CD4-positive, alpha-beta T cell (primary cell): ENCODE data around the gene SFXN3. TPM values are rescaled to one million over a fixed set of nuclear protein-coding genes. Genes with fewer than 3 reads are reported as not detected.

Source experiments
- ATAC-seq: fragments of 200-7000 bp; cut with Tn5 transposase; one replicate; pipeline ENCODE4 v1.10.0; 2022; ENCODE audit warnings: mild to moderate bottlenecking; ENCODE audit not compliant: poor library complexity
- CTCF ChIA-PET: fragments of 350-600 bp; sonication (Branson Sonifier 250); formaldehyde crosslinking; loops from one replicate; lab custom pipeline; 2021; ENCODE audit warnings: antibody characterized with exemption, inconsistent platforms; lab: Charles Lee
- POLR2A ChIA-PET: fragments of 350-600 bp; sonication (Branson Sonifier 250); formaldehyde crosslinking; loops from one replicate; lab custom pipeline; 2021; ENCODE audit warnings: antibody characterized with exemption, inconsistent platforms; lab: Charles Lee
- DNase-seq, 14 experiments: peaks; one replicate each; pipeline ENCODE4 v3.0.0-alpha.2; 2013 to 2020; ENCODE audit warnings: mixed read lengths in 2 of 14
- H3K27ac ChIP-seq, 2 donors: one replicate each; pipeline versions ENCODE4 v1.5.1 to v1.7.0; 2013; ENCODE audit warnings: low read length in 2 of 2, low read depth in 1 of 2, mild to moderate bottlenecking in 1 of 2
- H3K27me3 ChIP-seq, 2 experiments: 1 replicate in 1 of 2; 2 replicates in 1 of 2; pipeline versions ENCODE4 v1.6.1 to v1.7.0; 2013; ENCODE audit warnings: low read length in 2 of 2, control low read depth in 1 of 2, mild to moderate bottlenecking in 1 of 2, moderate library complexity in 1 of 2; ENCODE audit not compliant: insufficient read depth in 2 of 2, control insufficient read depth in 1 of 2
- H3K36me3 ChIP-seq: one replicate; pipeline ENCODE4 v1.6.1; 2013; ENCODE audit warnings: low read length, control low read depth; ENCODE audit not compliant: insufficient read depth
- H3K4me1 ChIP-seq: one replicate; pipeline ENCODE4 v1.6.1; 2013; ENCODE audit warnings: low read length, control low read depth; ENCODE audit not compliant: insufficient read depth
- H3K4me3 ChIP-seq: one replicate; pipeline ENCODE4 v1.5.1; 2013; ENCODE audit warnings: mild to moderate bottlenecking, low read length, moderate library complexity
- H3K9me3 ChIP-seq, 2 experiments: 1 replicate in 1 of 2; 2 replicates in 1 of 2; pipeline versions ENCODE4 v1.6.1 to v1.7.0; 2013; ENCODE audit warnings: low read length in 2 of 2, mild to moderate bottlenecking in 2 of 2, control low read depth in 1 of 2, moderate library complexity in 1 of 2; ENCODE audit not compliant: control insufficient read depth in 1 of 2, insufficient read depth in 1 of 2
- H3K27ac Mint-ChIP-seq: one replicate; pipeline ENCODE4 v1.8.0; 2020; ENCODE audit warnings: mixed read lengths
- H3K27me3 Mint-ChIP-seq: one replicate; pipeline ENCODE4 v1.8.0; 2021; ENCODE audit warnings: mixed read lengths
- H3K36me3 Mint-ChIP-seq: one replicate; pipeline ENCODE4 v1.8.0; 2021; ENCODE audit warnings: low read depth, mixed read lengths
- H3K4me1 Mint-ChIP-seq: one replicate; pipeline ENCODE4 v1.8.0; 2021; ENCODE audit warnings: low read depth, mixed read lengths
- H3K4me3 Mint-ChIP-seq: one replicate; pipeline ENCODE4 v1.8.0; 2020; ENCODE audit warnings: mild to moderate bottlenecking, mixed read lengths
- H3K9me3 Mint-ChIP-seq: one replicate; pipeline ENCODE4 v1.8.0; 2020; ENCODE audit warnings: mixed read lengths
- CTCF ChIP-seq: fragments of 200-600 bp; IDR thresholded peaks from one replicate; pipeline ENCODE4 v1.8.0; 2022; ENCODE audit warnings: antibody characterized with exemption, mild to moderate bottlenecking
- intact Hi-C, 2 experiments: fragments of 100-400 bp; cut with DNase I in 1 of 2; cut with micrococcal nuclease in 1 of 2; formaldehyde crosslinking; loops; one replicate each; pipeline versions ENCODE4 v1.15.1 to v1.9.0; 2023 to 2025; cut with DNase I, micrococcal nuclease
- total RNA-seq, 174 experiments: library from RNA in 2 of 174; stranded (reverse) in 2 of 174; gene quantifications; one replicate each; pipeline ENCODE4 v1.2.3 and lab custom pipeline; 2021 to 2026

SFXN3 gene
- total RNA-seq, 2 experiments from 2014 or later, result 43.2 to 48.3 TPM

- Histone ChIP-seq H3K36me3 (no peaks in the 10 kb centered on the region), H3K27ac (no peak overlapping the region), H3K9me3 (no peaks in the 10 kb centered on the region), H3K4me1 (peaks cover 12% of the 10 kb centered on the region), H3K4me3 (no peak overlapping the region), H3K27me3 (peaks cover 12 to 14% of the 10 kb centered on the region in 2 experiments)
- intact Hi-C loops, result no loop called here
- Mint-ChIP-seq H3K27me3 (peaks cover 33% of the 10 kb centered on the region), H3K27ac (no peak overlapping the region), H3K9me3 (no peaks in the 10 kb centered on the region), H3K4me3 (no peak overlapping the region), H3K36me3 (no peaks in the 10 kb centered on the region), H3K4me1 (peaks cover 4% of the 10 kb centered on the region)
- no peak for DNase-seq
- ChIA-PET POLR2A (no interaction called here), CTCF (interaction anchor here (1.1 kb wide), 1 partner anchor 40 kb away, joined by 3 read pairs; no protein-coding TSS in a partner anchor)
- ATAC-seq, result no peak
- no peak for TF ChIP-seq CTCF
These were observed 7.9 kb upstream of the SFXN3 start for GRCh38 chr10:101022967-101023705.

DNA sequence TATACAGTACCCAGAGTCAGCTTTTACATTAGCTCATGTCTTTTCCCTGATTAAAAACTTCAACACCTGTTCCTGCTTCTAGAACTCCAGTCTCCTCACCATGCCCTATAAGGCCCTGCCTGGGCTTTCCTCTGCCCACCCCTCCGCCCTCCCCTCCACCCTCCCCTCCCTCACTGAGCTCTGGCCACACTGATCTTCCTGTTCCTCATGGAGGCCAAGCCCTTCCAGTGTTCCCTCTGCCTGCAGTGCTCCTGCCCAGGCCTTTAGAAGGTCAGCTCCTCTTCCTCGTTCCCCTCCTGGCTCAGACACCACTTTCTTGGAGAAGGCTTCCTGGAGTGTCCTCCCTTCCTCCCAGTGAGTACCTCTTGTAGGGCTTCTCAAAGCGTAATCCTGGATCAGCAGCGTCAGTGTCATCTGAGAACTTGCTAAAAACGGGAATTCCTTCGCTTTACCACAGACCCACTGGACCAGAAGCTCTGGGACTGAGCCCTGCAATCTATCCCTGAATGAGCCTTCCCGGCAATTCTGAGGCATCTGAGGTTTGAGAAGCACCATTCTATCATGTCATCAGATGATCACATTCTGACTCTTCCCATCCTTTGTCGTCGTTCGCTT is 3.8 kb upstream of the SFXN3 start:
- CTCF ChIA-PET, result interaction anchor here (1.0 kb wide), 2 partner anchors 8 to 13 kb away, joined by 3 read pairs; no protein-coding TSS in a partner anchor
- Mint-ChIP-seq H3K36me3 (peaks cover 10% of the 10 kb centered on the region), H3K27me3 (peaks cover under 1% of the 10 kb centered on the region), H3K9me3 (no peaks in the 10 kb centered on the region), H3K4me3 (no peak overlapping the region), H3K27ac (no peak overlapping the region), H3K4me1 (peaks cover 12% of the 10 kb centered on the region)
- peaks cover 25% of the 10 kb centered on the region for H3K4me1 ChIP-seq
- H3K27ac ChIP-seq, result no peak overlapping the region
- no peaks in the 10 kb centered on the region for H3K36me3 ChIP-seq
- TF ChIP-seq CTCF, result no peak
- H3K27me3 ChIP-seq, result no peaks in the 10 kb centered on the region
- POLR2A ChIA-PET, result no interaction called here
- DNase-seq (no peak), ATAC-seq (no peak)
- H3K4me3 ChIP-seq, result no peak overlapping the region
- no peaks in the 10 kb centered on the region for H3K9me3 ChIP-seq
- intact Hi-C loops, result no loop called here

DNA sequence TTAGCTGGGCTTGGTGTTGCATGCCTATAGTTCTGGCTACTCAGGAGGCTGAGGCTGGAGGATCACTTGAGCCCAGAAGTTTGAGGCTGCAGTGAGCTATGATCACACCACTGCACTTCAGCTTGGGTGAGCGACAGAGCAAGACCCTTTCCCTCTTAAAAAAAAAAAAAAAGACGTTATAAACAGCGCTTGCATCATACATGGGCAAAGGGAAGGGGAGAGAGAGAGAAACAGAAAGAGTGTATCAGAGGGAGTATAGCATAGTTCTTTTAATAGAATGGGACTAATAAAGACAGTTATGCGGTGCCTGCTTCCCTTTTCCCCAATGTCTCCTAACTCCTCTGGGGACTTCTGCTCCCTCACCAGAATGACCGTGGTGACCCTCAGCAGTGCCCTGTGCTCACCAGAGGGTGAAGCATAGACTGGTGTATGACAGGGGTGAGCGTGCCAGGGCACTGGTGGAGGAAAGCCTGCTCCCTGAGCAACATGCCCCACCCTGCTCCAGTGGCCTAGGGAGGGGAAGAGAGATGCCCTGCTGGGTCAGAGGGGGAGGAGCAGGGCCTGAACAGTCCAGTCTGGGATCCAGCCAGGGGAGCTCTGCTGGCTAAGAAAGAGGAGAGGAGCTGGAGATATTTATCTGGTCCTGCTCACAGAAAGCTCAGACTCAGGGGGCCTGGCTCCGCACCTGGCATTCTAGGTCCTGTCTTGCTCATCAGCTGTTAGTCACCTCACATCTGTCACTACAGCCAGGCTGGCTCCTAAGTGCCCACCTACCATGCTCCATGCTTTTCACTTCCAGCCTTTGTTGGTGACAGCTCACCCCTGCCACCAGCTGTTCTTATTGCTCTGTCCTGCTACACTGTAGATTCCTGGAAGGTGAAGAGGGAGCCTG is 2.3 kb upstream of the SFXN3 start:
- no peak for TF ChIP-seq CTCF
- Histone ChIP-seq H3K4me3 (no peak overlapping the region), H3K36me3 (no peaks in the 10 kb centered on the region), H3K4me1 (peaks cover 38% of the 10 kb centered on the region), H3K27me3 (no peaks in the 10 kb centered on the region), H3K27ac (no peak overlapping the region), H3K9me3 (no peaks in the 10 kb centered on the region)
- Mint-ChIP-seq H3K4me1 (peaks cover 19% of the 10 kb centered on the region), H3K4me3 (peak overlapping the region; percentile 25), H3K36me3 (peaks cover 14% of the 10 kb centered on the region), H3K27me3 (no peaks in the 10 kb centered on the region), H3K9me3 (no peaks in the 10 kb centered on the region), H3K27ac (no peak overlapping the region)
- intact Hi-C loops, result no loop called here
- ChIA-PET POLR2A (interaction anchor here (0.8 kb wide), 1 partner anchor 14 kb away, joined by 3 read pairs; no protein-coding TSS in a partner anchor), CTCF (interaction anchor here (1.0 kb wide), 1 partner anchor 14 kb away, joined by 3 read pairs; no protein-coding TSS in a partner anchor)
- DNase-seq (peak in 2 of 14 experiments; percentile 35 to 55), ATAC-seq (no peak)
